Sigmoid colon (tissue), 4 donors: Measurements from ENCODE around the gene SRP68.

Experiments
- CTCF ChIP-seq, 4 experiments: fragments of 450-650 bp in 3 of 4; fragments of 200-600 bp in 1 of 4; IDR thresholded peaks; one replicate each; pipeline ENCODE4 v1.5.1; 2016 to 2019; ENCODE audit warnings: antibody characterized with exemption in 4 of 4, mild to moderate bottlenecking in 3 of 4, moderate library complexity in 2 of 4
- POLR2AphosphoS5 ChIP-seq, 4 donors: sonication (generic); formaldehyde crosslinking; IDR thresholded peaks; one replicate each; pipeline ENCODE4 v1.6.1; 2017; ENCODE audit warnings: antibody characterized with exemption in 4 of 4

GRCh38 chr17:76023900-76024237 lies 48.4 kb downstream of the SRP68 start:
- TF ChIP-seq CTCF (IDR thresholded peaks at IDR 0.05): no peak
- no peak for TF ChIP-seq POLR2AphosphoS5 (IDR thresholded peaks at IDR 0.05)
